SU-DHL-6 (cell line): Measurements from ENCODE around the gene BMPR1B.

Experiments used
- H2AFZ ChIP-seq: fragments of 200-600 bp; sonication (generic); 2 replicates; pipeline ENCODE4 v1.6.1; 2014; ENCODE audit warnings: low read depth, mild to moderate bottlenecking, moderate library complexity, mixed read lengths, antibody characterized with exemption, low read length; ENCODE audit not compliant: severe bottlenecking
- H3F3A ChIP-seq: fragments of 200-600 bp; shearing (Covaris generic); 2 replicates; pipeline ENCODE4 v1.6.0; 2016; ENCODE audit warnings: antibody characterized with exemption, mild to moderate bottlenecking; ENCODE audit not compliant: insufficient read depth
- H3K27ac ChIP-seq: fragments of 200-600 bp; sonication (generic); 2 replicates; pipeline ENCODE4 v1.5.1; 2016; ENCODE audit warnings: low read depth, mild to moderate bottlenecking, low read length, moderate library complexity, mixed read lengths
- H3K27me3 ChIP-seq: fragments of 200-600 bp; sonication (generic), shearing (Covaris generic); 2 replicates; pipeline ENCODE4 v1.6.0; 2014; ENCODE audit warnings: mild to moderate bottlenecking, low read length
- H3K36me3 ChIP-seq: fragments of 200-600 bp; sonication (generic); 2 replicates; pipeline ENCODE4 v1.6.1; 2014; ENCODE audit warnings: mild to moderate bottlenecking, low read length, mixed read lengths
- H3K4me2 ChIP-seq: fragments of 300-600, 200-600 bp; shearing (Covaris generic), sonication (generic); 2 replicates; pipeline ENCODE4 v1.6.0; 2014; ENCODE audit warnings: low read length, low read depth, mild to moderate bottlenecking; ENCODE audit not compliant: poor library complexity, severe bottlenecking
- H3K4me3 ChIP-seq: fragments of 200-600 bp; sonication (generic); 2 replicates; pipeline ENCODE4 v1.5.1; 2014; ENCODE audit warnings: antibody characterized with exemption, low read length, mild to moderate bottlenecking, mixed read lengths; ENCODE audit not compliant: insufficient read depth, poor library complexity, severe bottlenecking
- H3K79me2 ChIP-seq: fragments of 200-600 bp; sonication (generic); 2 replicates; pipeline ENCODE4 v1.6.1; 2014; ENCODE audit warnings: mild to moderate bottlenecking, low read length, moderate library complexity; ENCODE audit not compliant: insufficient read depth
- H3K9ac ChIP-seq: fragments of 200-600 bp; sonication (generic); 2 replicates; pipeline ENCODE4 v1.7.0; 2014; ENCODE audit warnings: mild to moderate bottlenecking, low read length
- H3K9me2 ChIP-seq: fragments of 200-600 bp; sonication (generic); replicated peaks from 2 replicates; pipeline ENCODE4 v1.6.1; 2014; ENCODE audit warnings: low read length; ENCODE audit not compliant: insufficient read depth
- H3K9me3 ChIP-seq: fragments of 200-600 bp; sonication (generic); 2 replicates; pipeline ENCODE4 v1.6.1; 2014; ENCODE audit warnings: low read length, mixed read lengths; ENCODE audit not compliant: insufficient read depth
- H4K20me1 ChIP-seq: fragments of 200-600 bp; sonication (generic); 2 replicates; pipeline ENCODE4 v1.6.1; 2014; ENCODE audit warnings: low read depth, mild to moderate bottlenecking, antibody characterized with exemption, low read length, moderate library complexity, mixed read lengths
- EZH2phosphoT487 ChIP-seq: fragments of 200-600 bp; sonication (generic), shearing (Covaris generic); conservative IDR thresholded peaks from 2 replicates; pipeline ENCODE4 v1.6.1; 2018; ENCODE audit warnings: mild to moderate bottlenecking, antibody characterized with exemption, low read length, moderate library complexity, mixed read lengths
- TF ChIP-seq, protein P1 (sequence below): fragments of 200-600 bp; sonication (generic); IDR thresholded peaks from one replicate; pipeline ENCODE4 v1.5.1; 2017; ENCODE audit warnings: antibody characterized with exemption, mild to moderate bottlenecking, low read length, moderate library complexity; ENCODE audit not compliant: insufficient read depth, poor library complexity, severe bottlenecking

BMPR1B gene

DNA sequence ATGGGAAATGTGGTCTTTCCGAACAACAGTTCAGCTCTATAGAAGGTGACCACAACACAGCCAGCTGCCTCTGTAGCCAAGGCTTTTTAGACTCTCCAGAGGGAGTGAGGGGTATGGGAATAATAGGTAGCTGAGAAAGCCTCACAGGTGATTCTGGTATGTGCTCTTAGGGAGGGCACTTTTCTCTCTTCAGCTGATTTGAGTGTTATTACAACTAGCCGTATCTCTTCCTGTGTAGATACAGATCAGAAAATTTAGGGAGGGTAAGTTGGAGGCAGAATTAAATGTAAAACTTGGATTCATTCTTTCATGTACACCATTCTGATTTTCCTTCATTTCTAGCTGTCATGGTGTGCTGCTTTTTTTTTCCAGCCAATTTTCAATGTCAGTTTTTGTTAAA, 154.9 kb downstream of the BMPR1B start:
- Histone ChIP-seq H3K9me2 (no peaks in the 10 kb centered on the region), H3K36me3 (no peaks in the 10 kb centered on the region)
- TF ChIP-seq, protein P1, sequence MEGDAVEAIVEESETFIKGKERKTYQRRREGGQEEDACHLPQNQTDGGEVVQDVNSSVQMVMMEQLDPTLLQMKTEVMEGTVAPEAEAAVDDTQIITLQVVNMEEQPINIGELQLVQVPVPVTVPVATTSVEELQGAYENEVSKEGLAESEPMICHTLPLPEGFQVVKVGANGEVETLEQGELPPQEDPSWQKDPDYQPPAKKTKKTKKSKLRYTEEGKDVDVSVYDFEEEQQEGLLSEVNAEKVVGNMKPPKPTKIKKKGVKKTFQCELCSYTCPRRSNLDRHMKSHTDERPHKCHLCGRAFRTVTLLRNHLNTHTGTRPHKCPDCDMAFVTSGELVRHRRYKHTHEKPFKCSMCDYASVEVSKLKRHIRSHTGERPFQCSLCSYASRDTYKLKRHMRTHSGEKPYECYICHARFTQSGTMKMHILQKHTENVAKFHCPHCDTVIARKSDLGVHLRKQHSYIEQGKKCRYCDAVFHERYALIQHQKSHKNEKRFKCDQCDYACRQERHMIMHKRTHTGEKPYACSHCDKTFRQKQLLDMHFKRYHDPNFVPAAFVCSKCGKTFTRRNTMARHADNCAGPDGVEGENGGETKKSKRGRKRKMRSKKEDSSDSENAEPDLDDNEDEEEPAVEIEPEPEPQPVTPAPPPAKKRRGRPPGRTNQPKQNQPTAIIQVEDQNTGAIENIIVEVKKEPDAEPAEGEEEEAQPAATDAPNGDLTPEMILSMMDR = no peak

DNA sequence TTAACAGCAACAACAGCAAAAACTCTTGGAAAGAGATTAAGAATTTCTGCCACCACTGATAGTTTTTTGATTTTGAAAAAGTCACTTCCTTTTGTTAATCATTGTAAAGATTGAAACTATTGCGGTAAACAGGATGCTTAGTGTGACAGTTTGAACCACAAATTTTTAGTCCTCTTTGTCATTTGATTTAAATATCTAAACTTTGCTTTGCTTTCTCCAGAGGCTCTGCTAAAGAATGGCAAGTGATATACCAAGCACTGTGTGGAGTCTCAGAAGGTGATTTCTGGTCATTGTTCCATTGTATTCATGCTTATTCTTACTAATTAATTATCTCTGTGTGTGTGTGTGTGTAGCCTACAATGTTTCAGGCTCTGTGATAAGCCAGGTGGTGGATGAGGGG, 155.6 kb downstream of the BMPR1B start:
- Histone ChIP-seq H3K36me3 (no peaks in the 10 kb centered on the region), H3F3A (no peaks in the 10 kb centered on the region), H3K27me3 (no peaks in the 10 kb centered on the region), H3K9me3 (no peaks in the 10 kb centered on the region), H3K4me2 (no peak overlapping the region), H3K4me3 (no peak overlapping the region), H4K20me1 (no peaks in the 10 kb centered on the region), H3K9ac (no peak overlapping the region), H2AFZ (no peak overlapping the region), H3K79me2 (no peaks in the 10 kb centered on the region), H3K9me2 (no peaks in the 10 kb centered on the region), H3K27ac (no peak overlapping the region)
- no peak for TF ChIP-seq EZH2phosphoT487
- TF ChIP-seq, protein P1 = no peak

More for the DNA sequence above, 154.9 kb downstream of the BMPR1B start:
- no peaks in the 10 kb centered on the region for H3K27me3 ChIP-seq
- no peak overlapping the region for H3K27ac ChIP-seq
- no peak overlapping the region for H3K9ac ChIP-seq
- no peak overlapping the region for H3K4me3 ChIP-seq
- H3K9me3 ChIP-seq = no peaks in the 10 kb centered on the region
- no peak overlapping the region for H2AFZ ChIP-seq
- no peaks in the 10 kb centered on the region for H3K79me2 ChIP-seq
- H4K20me1 ChIP-seq = no peaks in the 10 kb centered on the region
- H3K4me2 ChIP-seq = no peak overlapping the region
- H3F3A ChIP-seq = no peaks in the 10 kb centered on the region

DNA sequence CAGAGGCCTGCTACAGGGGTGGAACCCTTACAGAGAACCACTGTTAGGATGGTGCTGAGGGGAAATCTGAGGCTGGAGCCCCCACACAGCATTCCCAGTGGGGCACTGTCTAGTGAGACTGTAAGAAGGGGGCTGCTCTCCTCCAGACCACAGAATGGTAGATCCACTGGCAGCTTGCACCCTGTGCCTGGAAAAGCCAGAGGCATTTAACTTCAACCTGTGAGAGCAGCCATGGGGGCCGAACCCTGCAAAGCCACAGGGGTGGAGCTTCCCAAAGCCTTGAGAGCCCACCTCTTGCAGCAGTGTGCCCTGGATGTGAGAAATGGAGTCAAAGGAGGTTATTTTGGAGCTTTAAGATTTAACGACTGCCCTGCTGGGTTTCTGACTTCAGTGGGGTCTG, 159.4 kb downstream of the BMPR1B start:
- TF ChIP-seq EZH2phosphoT487 = no peak
- TF ChIP-seq, protein P1 = no peak
- Histone ChIP-seq H3K36me3 (no peaks in the 10 kb centered on the region), H4K20me1 (no peaks in the 10 kb centered on the region), H3K4me3 (no peak overlapping the region), H3K9me3 (no peaks in the 10 kb centered on the region), H3F3A (no peaks in the 10 kb centered on the region), H3K4me2 (no peak overlapping the region), H3K9ac (no peak overlapping the region), H3K27ac (no peak overlapping the region), H3K79me2 (no peaks in the 10 kb centered on the region), H3K9me2 (no peaks in the 10 kb centered on the region), H2AFZ (no peak overlapping the region), H3K27me3 (no peaks in the 10 kb centered on the region)

- Histone ChIP-seq H3K9ac (no peak overlapping the region), H3F3A (no peaks in the 10 kb centered on the region), H3K4me2 (no peak overlapping the region), H2AFZ (no peak overlapping the region), H4K20me1 (no peaks in the 10 kb centered on the region), H3K79me2 (no peaks in the 10 kb centered on the region), H3K27me3 (no peaks in the 10 kb centered on the region), H3K27ac (no peak overlapping the region), H3K36me3 (no peaks in the 10 kb centered on the region), H3K9me2 (no peaks in the 10 kb centered on the region), H3K4me3 (no peak overlapping the region), H3K9me3 (no peaks in the 10 kb centered on the region)
- no peak for TF ChIP-seq EZH2phosphoT487
- TF ChIP-seq, protein P1 = no peak
Measured at GRCh38 chr4:94918543-94918942, 160.8 kb downstream of the BMPR1B start.
